BLaER1 treated with 17β-estradiol and CSF1 and Interleukin-3, amounts not matched to agents 10 nM and 100 nM (cell line): Measurements from ENCODE around the gene IRF2BPL.
A peak's percentile ranks its signal among the peaks of the same experiment; 100 is the strongest.

Experiments
- H3K27ac ChIP-seq, 11 experiments: shearing (Covaris generic); formaldehyde crosslinking; 2 replicates each; pipeline ENCODE4 v1.8.1; 2022
- H3K27me3 ChIP-seq, 11 experiments: shearing (Covaris generic); formaldehyde crosslinking; 2 replicates each; pipeline ENCODE4 v1.8.1; 2022
- H3K36me3 ChIP-seq, 11 experiments: shearing (Covaris generic); formaldehyde crosslinking; 2 replicates each; pipeline ENCODE4 v1.8.1; 2022
- H3K4me1 ChIP-seq, 10 experiments: shearing (Covaris generic); formaldehyde crosslinking; 2 replicates each; pipeline ENCODE4 v1.8.1; 2022
- H3K4me2 ChIP-seq, 11 experiments: shearing (Covaris generic); formaldehyde crosslinking; 2 replicates each; pipeline ENCODE4 v1.8.1; 2022
- H3K4me3 ChIP-seq, 10 experiments: shearing (Covaris generic); formaldehyde crosslinking; 2 replicates each; pipeline ENCODE4 v1.8.1; 2022
- H3K9ac ChIP-seq, 11 experiments: shearing (Covaris generic); formaldehyde crosslinking; 2 replicates each; pipeline ENCODE4 v1.8.1; 2022
- H3K9me3 ChIP-seq, 11 experiments: shearing (Covaris generic); formaldehyde crosslinking; replicated peaks in 1 of 11; 2 replicates each; pipeline ENCODE4 v1.8.1; 2022
- H4K20me1 ChIP-seq, 11 experiments: shearing (Covaris generic); formaldehyde crosslinking; 2 replicates each; pipeline ENCODE4 v1.8.1; 2022
- Cebpa-rat ChIP-seq, 11 experiments: shearing (Covaris generic); IDR thresholded peaks; 2 replicates each; pipeline ENCODE4 v1.8.1; 2022

IRF2BPL gene

DNA sequence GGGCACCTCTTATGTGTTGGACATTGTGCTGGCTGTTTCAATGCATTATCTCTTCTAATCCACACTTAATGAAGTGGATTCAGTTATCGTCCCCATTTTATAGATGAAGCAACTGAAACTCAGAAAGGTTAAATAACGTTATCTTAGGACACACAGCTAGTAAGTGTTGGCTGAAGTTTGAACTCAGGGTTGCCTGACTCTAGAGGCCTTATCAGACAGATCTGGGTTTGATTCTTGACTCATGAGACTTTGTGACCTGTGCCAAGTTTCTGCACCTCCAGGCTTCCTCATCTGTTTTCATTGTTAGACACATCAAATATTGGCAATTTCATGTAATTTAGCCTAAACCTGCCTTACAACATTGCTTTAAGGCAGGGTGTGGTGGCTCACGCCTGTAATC, 18.2 kb upstream of the IRF2BPL start:
- Histone ChIP-seq H3K9ac (peak overlapping the region in 4 of 11 experiments; percentile 17 to 95 (median 62); a peak in 4 of 22 replicates), H3K36me3 (no peaks in the 10 kb centered on the region), H3K4me1 (peaks cover 53 to 99% (median 81%) of the 10 kb centered on the region in 10 experiments), H3K9me3 (no peaks in the 10 kb centered on the region), H3K4me3 (no peak overlapping the region), H3K27me3 (no peaks in the 10 kb centered on the region), H3K4me2 (peak overlapping the region in 8 of 11 experiments; percentile 30 to 98 (median 93); a peak in 14 of 22 replicates), H3K27ac (peak overlapping the region in 10 of 11 experiments; percentile 9 to 100 (median 98); a peak in 17 of 22 replicates), H4K20me1 (no peaks in the 10 kb centered on the region)
- no peak for TF ChIP-seq Cebpa-rat (IDR thresholded peaks at IDR 0.05)

DNA sequence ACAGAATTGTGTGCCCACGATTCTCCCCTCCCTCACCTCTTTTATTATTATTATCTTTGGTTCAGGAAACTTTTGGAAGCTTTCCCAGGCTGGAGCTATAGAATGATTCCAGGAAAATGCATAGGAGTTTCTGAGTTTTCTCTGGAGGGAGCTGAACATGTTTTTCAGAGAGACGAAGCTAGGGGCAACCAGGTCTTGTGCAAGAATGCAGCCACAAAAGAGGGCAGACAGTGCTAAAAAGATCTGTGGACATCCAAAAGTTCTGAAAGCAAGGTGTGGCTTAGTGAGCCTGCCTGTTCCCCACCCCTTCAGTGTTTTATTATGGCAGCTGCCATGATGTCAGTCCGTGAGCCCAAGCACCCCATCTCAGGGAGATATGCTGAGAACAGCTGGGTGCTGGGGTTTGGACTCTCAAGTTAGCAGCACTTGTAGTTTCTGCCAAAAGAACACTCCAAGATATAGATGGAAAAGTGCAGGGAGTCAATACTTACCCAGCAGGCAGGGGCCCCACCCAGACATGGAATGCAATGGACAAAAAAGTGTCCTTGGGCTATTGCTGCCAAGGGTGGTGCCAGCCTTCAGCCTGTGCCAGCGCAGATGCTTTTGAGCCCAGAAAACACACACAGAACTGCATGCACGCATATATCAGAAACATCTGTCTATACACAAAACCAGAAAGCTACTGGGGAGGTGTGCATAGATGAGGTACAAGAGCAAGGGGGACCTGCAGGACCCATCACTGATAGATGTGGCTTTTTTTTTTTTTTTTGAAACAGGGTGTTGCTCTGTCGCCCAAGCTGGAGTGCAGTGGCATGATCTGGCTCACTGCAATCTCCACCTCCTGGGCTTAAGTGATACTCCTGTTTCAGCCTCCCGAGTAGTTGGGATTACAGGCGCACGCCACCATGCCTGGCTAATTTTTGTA, 17.0 kb upstream of the IRF2BPL start:
- Histone ChIP-seq H4K20me1 (no peaks in the 10 kb centered on the region), H3K9me3 (no peaks in the 10 kb centered on the region), H3K27ac (peak overlapping the region; percentile 96 to 100 (median 98); a peak in 20 of 22 replicates), H3K9ac (peak overlapping the region in 10 of 11 experiments; percentile 83 to 97 (median 91); a peak in 17 of 22 replicates), H3K4me2 (peak overlapping the region; percentile 86 to 98 (median 94)), H3K4me3 (no peak overlapping the region), H3K36me3 (no peaks in the 10 kb centered on the region), H3K4me1 (peaks cover 60 to 99% (median 82%) of the 10 kb centered on the region in 10 experiments), H3K27me3 (no peaks in the 10 kb centered on the region)
- peak in 6 of 11 experiments; percentile 7 to 56 (median 38); a peak in 5 of 22 replicates for TF ChIP-seq Cebpa-rat (IDR thresholded peaks at IDR 0.05)

DNA sequence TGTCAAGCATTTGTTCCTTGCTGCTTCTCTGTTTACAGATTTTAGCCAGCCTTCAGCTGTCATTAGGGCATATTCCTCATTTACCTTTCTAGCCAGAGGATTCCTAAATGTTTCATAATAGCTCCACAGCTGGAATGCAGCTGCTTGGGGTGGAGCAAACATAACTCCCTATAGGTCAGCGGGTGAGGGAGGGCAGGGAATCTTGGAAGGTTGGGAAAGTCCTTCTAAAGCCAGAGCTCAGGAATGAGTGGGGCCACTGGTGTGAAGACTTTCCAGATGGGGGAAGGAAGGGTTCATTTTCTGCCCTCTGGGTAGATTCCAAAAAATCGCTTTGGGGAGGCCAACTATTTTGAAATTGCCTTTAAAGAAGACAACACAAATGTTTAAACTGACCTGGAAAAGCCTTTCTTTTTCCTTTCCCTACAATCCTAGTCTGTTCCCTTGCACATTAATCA, 16.3 kb upstream of the IRF2BPL start:
- peak overlapping the region; percentile 96 to 100 (median 98); a peak in 21 of 22 replicates for H3K27ac ChIP-seq
- peak overlapping the region; percentile 86 to 98 (median 94) for H3K4me2 ChIP-seq
- H3K9me3 ChIP-seq, result no peaks in the 10 kb centered on the region
- 0 out of 22 replicates have a peak, but pooled peaks of 1 of the 11 experiments have one; percentile 7 for TF ChIP-seq Cebpa-rat (IDR thresholded peaks at IDR 0.05)
- H3K27me3 ChIP-seq, result no peaks in the 10 kb centered on the region
- H3K4me1 ChIP-seq, result peaks cover 63 to 95% (median 82%) of the 10 kb centered on the region in 10 experiments
- no peak overlapping the region for H3K4me3 ChIP-seq
- H3K36me3 ChIP-seq, result no peaks in the 10 kb centered on the region
- no peaks in the 10 kb centered on the region for H4K20me1 ChIP-seq
- H3K9ac ChIP-seq, result peak overlapping the region; percentile 83 to 97 (median 91); a peak in 19 of 22 replicates

DNA sequence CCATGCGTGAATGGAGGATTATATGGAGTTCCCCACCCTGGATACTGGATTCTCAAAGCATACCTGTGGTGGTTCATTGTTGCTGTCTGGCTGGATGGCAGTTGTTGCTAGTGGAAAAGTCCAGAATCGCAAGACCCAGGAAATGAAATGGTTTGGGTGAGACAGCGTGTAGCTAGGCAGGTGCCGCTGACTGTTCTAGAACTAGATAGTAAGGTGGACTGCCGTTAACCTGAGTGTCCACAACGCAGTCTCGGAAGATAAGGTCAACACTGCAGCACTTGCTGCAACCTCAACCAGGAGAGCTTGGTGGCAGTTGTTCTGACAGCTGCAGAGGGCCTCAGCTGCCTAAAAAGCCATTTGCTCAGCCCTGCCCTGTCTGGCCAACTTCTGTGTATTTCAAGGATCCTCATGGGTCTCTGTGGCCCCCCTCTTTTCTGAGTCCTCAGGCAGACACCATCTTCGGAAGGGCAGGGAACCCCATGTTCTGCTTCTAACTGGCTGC, 15.5 kb upstream of the IRF2BPL start:
- Histone ChIP-seq H4K20me1 (no peaks in the 10 kb centered on the region), H3K36me3 (no peaks in the 10 kb centered on the region), H3K4me3 (peak overlapping the region in 6 of 10 experiments; percentile 0 to 41 (median 12); a peak in 3 of 20 replicates), H3K4me2 (peak overlapping the region; percentile 86 to 98 (median 94)), H3K27me3 (no peaks in the 10 kb centered on the region), H3K9ac (peak overlapping the region; percentile 83 to 97 (median 91)), H3K4me1 (peaks cover 70 to 95% (median 89%) of the 10 kb centered on the region in 10 experiments), H3K9me3 (no peaks in the 10 kb centered on the region), H3K27ac (peak overlapping the region; percentile 96 to 100 (median 98))
- no peak for TF ChIP-seq Cebpa-rat (IDR thresholded peaks at IDR 0.05)

DNA sequence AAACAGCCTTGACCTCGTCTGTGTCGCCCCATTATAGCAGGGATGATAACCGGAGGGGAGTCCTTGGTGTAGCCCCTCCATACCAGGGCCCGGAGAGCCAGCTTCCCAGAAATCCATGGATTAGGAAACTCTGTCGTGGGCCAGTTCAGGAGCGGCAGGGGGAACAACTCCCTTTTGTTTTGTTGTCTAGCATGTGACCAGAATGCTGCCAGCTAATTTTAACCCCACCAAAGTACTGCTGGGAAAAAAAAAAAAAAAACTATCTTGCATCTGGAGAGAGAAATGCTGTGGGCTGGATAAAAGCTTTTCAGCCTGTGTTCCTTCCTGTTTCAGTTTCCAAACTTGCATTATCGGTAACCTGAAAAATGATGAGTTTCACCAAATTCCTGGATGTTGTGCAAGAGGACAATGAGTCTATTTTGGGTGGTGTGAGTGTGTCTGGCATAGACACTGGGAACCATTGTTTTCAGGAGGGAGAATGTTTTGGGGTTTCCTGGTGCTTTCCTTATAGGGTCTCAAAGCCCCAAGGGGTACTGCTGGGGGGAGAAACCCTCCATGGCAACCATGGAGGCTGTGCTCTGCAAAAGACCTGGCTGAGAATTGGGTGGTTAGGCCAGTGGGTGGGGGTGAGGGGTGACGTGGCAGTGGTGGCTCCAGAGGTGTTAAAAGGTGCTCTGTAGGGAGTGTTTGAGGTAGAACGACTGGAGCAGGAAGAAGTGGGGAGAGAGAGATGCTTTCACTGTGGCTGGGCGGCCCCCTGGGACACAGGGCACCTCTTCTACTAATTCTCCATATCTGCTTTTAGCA, 14.9 kb upstream of the IRF2BPL start:
- Histone ChIP-seq H3K27me3 (no peaks in the 10 kb centered on the region), H4K20me1 (no peaks in the 10 kb centered on the region), H3K4me1 (peaks cover 77 to 96% (median 93%) of the 10 kb centered on the region in 10 experiments), H3K4me2 (peak overlapping the region; percentile 86 to 98 (median 94)), H3K9me3 (no peaks in the 10 kb centered on the region), H3K9ac (peak overlapping the region; percentile 83 to 97 (median 91)), H3K27ac (peak overlapping the region; percentile 96 to 100 (median 98)), H3K4me3 (peak overlapping the region in 7 of 10 experiments; percentile 1 to 43 (median 20); a peak in 11 of 20 replicates), H3K36me3 (no peaks in the 10 kb centered on the region)
- peak; percentile 91 to 99 (median 99) for TF ChIP-seq Cebpa-rat (IDR thresholded peaks at IDR 0.05)

DNA sequence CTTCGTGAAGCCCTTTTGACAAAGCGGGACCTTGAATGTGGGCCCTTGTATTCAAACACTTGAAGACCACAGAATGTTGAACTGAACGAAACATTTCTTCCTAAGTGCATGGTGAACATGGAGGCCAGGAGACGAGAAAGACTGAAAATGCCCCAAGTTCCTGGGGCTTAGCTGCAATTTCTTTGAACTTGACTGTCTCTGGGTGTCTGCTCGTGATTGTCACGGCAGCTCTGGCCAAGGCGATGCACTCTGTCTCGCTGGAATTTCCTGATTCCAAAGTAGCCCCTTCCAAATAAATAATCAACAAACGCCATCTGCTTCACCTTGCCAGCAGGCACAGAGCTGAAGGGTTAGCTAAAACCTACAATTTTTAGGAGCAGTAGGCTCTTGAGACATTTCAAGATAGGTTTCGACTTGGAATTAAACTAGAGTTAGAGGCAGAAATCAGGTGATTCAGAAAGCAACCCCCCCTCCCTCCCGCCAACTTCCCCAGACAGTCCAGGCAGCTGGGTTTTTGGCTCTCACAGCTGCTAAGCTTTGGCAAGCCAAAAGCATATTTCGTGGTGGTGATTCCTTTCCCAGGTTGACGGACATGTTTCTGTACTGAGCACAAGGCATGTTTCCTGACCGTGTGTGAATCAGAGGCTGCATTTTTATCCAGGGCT, 13.5 kb upstream of the IRF2BPL start:
- no peaks in the 10 kb centered on the region for H4K20me1 ChIP-seq
- H3K4me2 ChIP-seq, result peak overlapping the region; percentile 86 to 98 (median 94)
- 0 out of 20 replicates have a peak overlapping the region, but pooled peaks of 1 of the 10 experiments have one; percentile 7 for H3K4me3 ChIP-seq
- no peaks in the 10 kb centered on the region for H3K9me3 ChIP-seq
- H3K4me1 ChIP-seq, result peaks cover 91 to 96% (median 93%) of the 10 kb centered on the region in 10 experiments
- H3K27ac ChIP-seq, result peak overlapping the region; percentile 96 to 100 (median 98)
- H3K36me3 ChIP-seq, result no peaks in the 10 kb centered on the region
- H3K9ac ChIP-seq, result peak overlapping the region; percentile 83 to 97 (median 91)
- TF ChIP-seq Cebpa-rat (IDR thresholded peaks at IDR 0.05), result no peak
- no peaks in the 10 kb centered on the region; a peak in 1 of 22 replicates for H3K27me3 ChIP-seq

DNA sequence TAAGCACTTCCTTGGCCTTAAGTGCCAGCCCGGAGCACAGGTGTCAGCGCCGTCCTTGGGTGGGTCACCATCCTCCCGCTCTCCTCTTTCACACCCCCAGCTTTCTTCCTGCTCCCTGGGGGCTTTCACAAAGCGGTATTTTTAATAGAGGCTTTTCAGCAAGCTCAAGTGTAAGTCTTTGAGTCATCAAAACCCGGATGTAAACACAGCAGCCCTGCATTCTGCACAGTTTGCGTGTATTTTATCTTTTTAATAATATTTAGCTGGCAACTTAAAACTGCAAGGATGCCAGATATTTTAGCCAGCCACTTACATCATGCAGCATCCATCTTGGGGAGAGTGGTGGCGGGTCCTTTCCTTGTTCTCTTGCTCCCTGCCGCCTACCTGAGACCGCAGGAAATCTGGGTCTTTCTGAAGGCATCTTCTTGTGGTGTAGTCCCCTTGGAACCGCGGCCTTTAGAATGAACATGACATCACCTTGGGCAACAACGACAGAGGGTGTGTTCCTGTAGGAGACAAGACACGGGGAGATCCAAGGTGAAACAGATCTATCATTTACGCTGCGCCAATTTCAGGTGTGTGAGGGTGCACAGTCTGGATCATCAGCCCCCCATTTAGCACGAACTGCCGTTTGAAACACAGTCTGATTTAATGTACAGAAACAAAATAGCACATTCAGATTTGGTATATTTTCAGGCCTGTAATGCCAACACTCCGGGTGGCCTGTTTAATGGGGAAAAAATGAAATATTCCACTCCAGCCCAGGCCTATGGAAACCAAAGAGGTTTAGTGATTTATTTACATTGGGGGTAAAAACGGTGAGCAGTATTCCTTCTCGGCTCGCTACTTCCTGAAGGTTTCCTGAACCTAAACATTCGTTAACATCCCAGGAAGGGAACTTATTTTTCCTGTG, 12.5 kb upstream of the IRF2BPL start:
- Histone ChIP-seq H3K36me3 (no peaks in the 10 kb centered on the region), H3K4me3 (peak overlapping the region; percentile 24 to 60 (median 46); a peak in 17 of 20 replicates), H3K4me1 (peaks cover 91 to 97% (median 95%) of the 10 kb centered on the region in 10 experiments), H3K27me3 (no peaks in the 10 kb centered on the region; a peak in 1 of 22 replicates), H3K4me2 (peak overlapping the region; percentile 86 to 98 (median 94)), H3K9me3 (no peaks in the 10 kb centered on the region), H3K27ac (peak overlapping the region; percentile 96 to 100 (median 98)), H4K20me1 (no peaks in the 10 kb centered on the region), H3K9ac (peak overlapping the region; percentile 83 to 97 (median 91))
- TF ChIP-seq Cebpa-rat (IDR thresholded peaks at IDR 0.05), result 0 out of 22 replicates have a peak, but pooled peaks of 1 of the 11 experiments have one; percentile 13
